Fibroblast of gingiva (primary cell): ENCODE measurements around the gene LRRC74B.
"Not testable (repeated sequence)": the region's sequence is repeated elsewhere in the genome, so short reads cannot be mapped to it uniquely, and the experiment has no call there.

ENCODE experiments used
- DNase-seq: peaks from one replicate; pipeline ENCODE4 v3.0.0-alpha.2; 2011; ENCODE audit warnings: low read depth

LRRC74B gene

GRCh38 chr22:21077884-21078508, 32.2 kb downstream of the LRRC74B start:
- DNase-seq, result no peak

- DNase-seq, result no peak
Observed at GRCh38 chr22:21078916-21079315, 33.2 kb downstream of the LRRC74B start.

DNA sequence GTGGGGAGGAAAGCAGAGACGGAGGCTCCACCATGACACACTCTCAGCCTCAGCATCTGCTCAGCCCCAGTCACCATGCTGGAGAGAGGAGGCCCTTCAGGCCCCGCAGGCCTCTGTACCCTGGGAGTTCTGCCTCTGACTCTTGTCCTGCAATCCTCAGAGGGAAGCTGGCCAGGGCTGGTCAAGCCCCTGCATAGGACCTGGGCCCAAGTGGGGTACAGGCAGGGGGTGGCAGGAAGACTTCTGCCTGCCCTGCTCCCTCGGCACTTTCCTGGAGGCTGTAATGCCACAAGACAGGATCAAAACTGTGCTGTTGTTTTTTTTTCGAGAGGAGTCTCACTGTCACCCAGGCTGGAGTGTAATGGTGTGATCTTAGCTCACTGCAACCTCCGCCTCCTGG, 33.7 kb downstream of the LRRC74B start:
- no peak for DNase-seq

DNA sequence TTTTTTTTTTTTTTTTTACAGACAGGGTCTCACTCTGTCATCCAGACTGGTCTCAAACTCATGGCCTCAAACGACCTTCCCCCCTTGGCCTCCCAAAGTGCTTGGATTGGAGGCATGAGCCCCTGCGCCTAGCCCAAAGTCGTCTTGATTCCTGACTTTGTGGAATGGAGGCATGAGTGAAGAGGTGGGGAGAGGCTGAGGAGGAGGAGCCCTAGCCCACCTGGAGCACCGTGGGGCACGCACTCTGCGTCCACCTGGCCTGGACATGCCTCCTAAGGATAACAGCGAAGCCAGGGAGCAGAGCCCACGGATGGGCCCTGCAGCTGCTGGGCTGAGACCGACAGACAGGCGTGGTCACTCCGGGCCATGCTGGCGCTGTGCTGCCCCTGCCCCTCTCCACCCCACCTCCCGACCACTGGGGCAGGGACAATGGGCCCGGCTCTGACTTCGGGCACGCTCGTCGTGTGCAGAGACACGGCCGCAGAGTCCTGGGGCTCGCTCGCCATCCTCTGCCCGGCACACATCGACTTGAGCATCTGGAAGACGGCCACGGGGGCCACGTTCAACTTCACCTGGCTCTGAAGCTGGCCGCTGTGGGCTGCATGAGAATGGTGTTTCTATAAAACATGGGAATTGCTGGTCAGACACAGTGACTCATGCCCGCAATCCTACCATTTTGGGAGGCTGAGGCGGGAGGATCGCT, 34.8 kb downstream of the LRRC74B start:
- no peak for DNase-seq

DNA sequence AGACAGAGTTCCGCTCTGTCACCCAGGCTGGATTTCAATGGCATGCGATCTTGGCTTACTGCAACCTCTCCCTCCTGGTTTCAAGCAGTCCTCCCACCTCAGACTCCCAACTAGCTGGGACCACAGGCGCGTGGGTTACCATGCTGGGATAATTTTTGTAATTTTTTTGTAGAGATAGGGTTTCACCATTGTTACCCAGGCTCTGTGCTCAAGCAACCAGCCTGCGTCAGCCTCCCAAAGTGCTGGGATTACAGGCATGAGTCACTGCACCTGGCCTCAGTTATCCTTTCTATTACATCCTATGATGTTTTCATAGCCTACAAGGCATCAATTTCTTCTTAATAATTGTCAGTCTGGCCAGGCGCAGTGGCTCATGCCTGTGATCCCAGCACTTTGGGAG, 36.5 kb downstream of the LRRC74B start:
- peak; percentile 16 for DNase-seq

- no peak for DNase-seq
Observed at GRCh38 chr22:21087119-21087518, 41.4 kb downstream of the LRRC74B start.

- DNase-seq, result not testable (repeated sequence)
Observed at GRCh38 chr22:21087926-21088325, 42.2 kb downstream of the LRRC74B start.

GRCh38 chr22:21091220-21091619, 45.5 kb downstream of the LRRC74B start:
- DNase-seq, result not testable (repeated sequence)

DNA sequence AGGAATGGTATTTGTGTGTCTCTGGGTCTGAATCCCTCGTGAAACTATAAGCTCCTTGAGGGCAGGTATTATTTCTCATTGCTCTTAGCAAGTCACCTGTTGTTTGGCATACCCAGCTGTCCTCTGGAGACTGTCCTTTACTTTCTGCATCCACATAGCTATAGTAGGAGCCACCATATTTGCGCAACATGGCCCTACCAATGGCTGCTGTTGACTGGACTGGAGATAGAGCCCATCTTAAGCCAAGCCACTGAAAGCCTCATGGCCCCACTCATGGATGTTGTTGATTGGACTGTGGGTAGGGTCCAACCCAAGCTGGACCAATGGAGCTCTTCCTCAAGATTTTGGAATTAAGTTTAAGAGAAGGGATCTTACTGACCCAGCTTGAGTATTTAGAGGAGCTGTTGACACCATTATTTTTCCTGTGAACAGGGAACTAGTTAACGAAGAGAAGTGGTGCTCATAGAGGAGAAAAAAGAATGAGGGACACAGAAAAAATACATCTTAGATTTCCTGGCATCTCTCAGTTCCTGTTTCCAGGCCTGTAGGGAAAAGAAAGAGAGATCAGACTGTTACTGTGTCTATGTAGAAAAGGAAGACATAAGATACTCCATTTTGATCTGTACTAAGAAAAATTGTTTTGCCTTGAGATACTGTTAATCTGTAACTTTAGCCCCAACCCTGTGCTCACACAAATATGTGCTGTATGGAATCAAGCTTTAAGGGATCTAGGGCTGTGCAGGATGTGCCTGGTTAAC, 47.2 kb downstream of the LRRC74B start:
- DNase-seq, result no peak

- not testable (repeated sequence) for DNase-seq
Observed at GRCh38 chr22:21093555-21094137, 47.9 kb downstream of the LRRC74B start.

GRCh38 chr22:21094911-21095772, 49.4 kb downstream of the LRRC74B start:
- no peak for DNase-seq

- no peak for DNase-seq
Observed at GRCh38 chr22:21095773-21096107, 50.0 kb downstream of the LRRC74B start.

DNA sequence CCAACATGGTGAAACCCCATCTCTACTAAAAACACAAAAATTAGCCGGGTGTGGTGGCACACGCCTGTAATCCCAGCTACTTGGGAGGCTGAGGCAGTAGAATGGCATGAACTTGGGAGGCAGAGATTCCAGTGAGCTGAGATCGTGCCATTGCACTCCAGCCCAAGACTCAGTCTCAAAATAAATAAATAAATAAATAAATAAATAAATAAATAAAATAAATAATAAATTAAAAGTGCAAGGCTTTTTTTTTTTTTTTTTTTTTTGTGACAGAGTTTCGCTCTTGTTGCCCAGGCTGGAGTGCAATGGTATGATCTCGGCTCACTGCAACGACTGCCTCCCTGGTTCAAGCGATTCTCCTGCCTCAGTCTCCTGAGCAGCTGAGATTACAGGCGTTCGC, 51.1 kb downstream of the LRRC74B start:
- DNase-seq, result not testable (repeated sequence)

DNA sequence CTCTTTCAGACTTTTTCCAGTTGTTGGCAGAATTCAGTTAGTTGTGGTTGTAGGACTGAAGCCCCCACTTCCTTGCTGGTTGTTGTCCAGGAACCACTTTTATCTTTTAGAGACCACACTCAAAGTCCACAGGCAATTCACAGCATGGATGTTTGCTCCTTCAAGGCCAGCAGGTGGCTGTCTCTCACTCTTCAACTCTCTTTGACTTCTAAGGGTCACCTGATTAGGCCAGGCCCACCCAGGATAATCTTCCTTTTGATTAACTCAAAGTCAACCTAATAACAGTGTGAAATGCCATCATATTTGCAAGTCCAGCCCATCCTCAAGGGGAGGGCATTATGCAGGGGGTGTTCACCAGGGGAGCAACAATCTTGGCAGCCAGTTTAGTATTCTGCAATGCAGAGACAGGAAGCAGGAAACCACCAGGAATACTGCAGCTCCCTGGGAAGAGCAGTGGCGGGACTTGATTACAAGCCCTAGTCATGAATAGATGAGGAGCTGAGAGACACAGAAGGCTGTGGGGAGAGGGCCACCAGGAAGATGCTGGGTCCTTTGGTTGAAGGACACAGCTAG, 52.4 kb downstream of the LRRC74B start:
- no peak for DNase-seq

- no peak for DNase-seq
Observed at GRCh38 chr22:21099578-21099977, 53.8 kb downstream of the LRRC74B start.

GRCh38 chr22:21100149-21101032, 54.6 kb downstream of the LRRC74B start:
- DNase-seq, result no peak

- no peak for DNase-seq
Observed at GRCh38 chr22:21101877-21102638, 56.3 kb downstream of the LRRC74B start.

- DNase-seq, result peak; percentile 26
Observed at GRCh38 chr22:21102659-21103267, 57.0 kb downstream of the LRRC74B start.

DNA sequence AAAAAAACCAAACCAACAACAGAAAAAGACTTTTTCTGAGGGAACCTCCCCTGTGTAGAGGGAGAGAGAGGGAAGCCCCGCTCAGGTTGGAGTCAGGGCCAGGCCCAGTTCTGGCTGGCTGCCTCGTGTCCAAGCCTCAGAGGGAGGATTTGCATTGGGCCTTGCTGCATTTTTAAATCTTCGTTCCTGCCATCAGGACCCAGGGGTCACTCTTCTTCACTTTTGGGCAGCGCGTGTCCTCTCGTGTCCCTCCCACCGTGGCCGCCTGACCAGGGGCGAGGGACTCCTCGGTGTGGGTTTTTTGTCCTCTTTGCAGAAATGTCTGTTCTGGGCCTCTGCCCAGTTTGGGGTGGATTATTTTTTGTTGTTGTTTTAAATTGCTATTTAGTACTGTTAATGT, 57.9 kb downstream of the LRRC74B start:
- no peak for DNase-seq
